Fibroblast of gingiva (primary cell): ENCODE results near the gene SNTG2.

Experiments used
- DNase-seq: peaks from one replicate; pipeline ENCODE4 v3.0.0-alpha.2; 2011; ENCODE audit warnings: low read depth

The SNTG2 gene

GRCh38 chr2:953975-954686 lies 3.5 kb downstream of the SNTG2 start:
- no peak for DNase-seq

- no peak for DNase-seq
Observed at GRCh38 chr2:954687-955000, 4.0 kb downstream of the SNTG2 start.

- no peak for DNase-seq
Observed at GRCh38 chr2:955829-956731, 5.4 kb downstream of the SNTG2 start.

- no peak for DNase-seq
Observed at GRCh38 chr2:959457-959856, 8.8 kb downstream of the SNTG2 start.

- DNase-seq = no peak
Observed at GRCh38 chr2:960061-960736, 9.6 kb downstream of the SNTG2 start.

GRCh38 chr2:961786-962185 lies 11.1 kb downstream of the SNTG2 start:
- DNase-seq = no peak

- no peak for DNase-seq
Observed at GRCh38 chr2:963876-964275, 13.2 kb downstream of the SNTG2 start.

- DNase-seq = no peak
Observed at GRCh38 chr2:964562-964961, 13.9 kb downstream of the SNTG2 start.

GRCh38 chr2:965640-966147 lies 15.0 kb downstream of the SNTG2 start:
- no peak for DNase-seq

- no peak for DNase-seq
Observed at GRCh38 chr2:973129-973528, 22.5 kb downstream of the SNTG2 start.

- DNase-seq = no peak
Observed at GRCh38 chr2:974054-974453, 23.4 kb downstream of the SNTG2 start.

GRCh38 chr2:974502-974901 lies 23.9 kb downstream of the SNTG2 start:
- no peak for DNase-seq

- no peak for DNase-seq
Observed at GRCh38 chr2:975095-975494, 24.4 kb downstream of the SNTG2 start.

- DNase-seq = no peak
Observed at GRCh38 chr2:979069-979928, 28.6 kb downstream of the SNTG2 start.

GRCh38 chr2:980176-980575 lies 29.5 kb downstream of the SNTG2 start:
- DNase-seq = no peak

- no peak for DNase-seq
Observed at GRCh38 chr2:981258-981657, 30.6 kb downstream of the SNTG2 start.

GRCh38 chr2:981759-982158 lies 31.1 kb downstream of the SNTG2 start:
- DNase-seq = no peak

- DNase-seq = no peak
Observed at GRCh38 chr2:985317-985898, 34.8 kb downstream of the SNTG2 start.

- DNase-seq = no peak
Observed at GRCh38 chr2:987789-988188, 37.1 kb downstream of the SNTG2 start.

- DNase-seq = no peak
Observed at GRCh38 chr2:989781-990467, 39.3 kb downstream of the SNTG2 start.

GRCh38 chr2:990970-991369 lies 40.3 kb downstream of the SNTG2 start:
- DNase-seq = no peak
